Psoas muscle (tissue), 8 donors: ENCODE results near the gene MUC22. TPM values are rescaled to one million over a fixed set of nuclear protein-coding genes. Genes with fewer than 3 reads are reported as not detected.

Source experiments
- ATAC-seq, 4 donors: fragments of 200-7000 bp; cut with Tn5 transposase; one replicate each; pipeline ENCODE4 v1.9.1; 2020; ENCODE audit warnings: moderate library complexity in 3 of 4, mild to moderate bottlenecking in 2 of 4
- DNase-seq, 2 donors: peaks; one replicate each; pipeline ENCODE4 v3.0.0-alpha.2; 2020
- H3K27ac ChIP-seq: fragments of 200-600 bp; one replicate; pipeline ENCODE4 v1.8.0; 2022
- H3K27me3 ChIP-seq, 3 donors: fragments of 200-600 bp in 1 of 3; one replicate each; pipeline versions ENCODE4 v1.6.1 to v1.8.0; 2013 to 2022; ENCODE audit warnings: low read length in 2 of 3, mild to moderate bottlenecking in 2 of 3, moderate library complexity in 1 of 3; ENCODE audit not compliant: insufficient read depth in 3 of 3
- H3K36me3 ChIP-seq, 2 donors: fragments of 200-600 bp in 1 of 2; one replicate each; pipeline versions ENCODE4 v1.6.1 to v1.8.0; 2013 to 2022; ENCODE audit warnings: low read depth in 1 of 2, mild to moderate bottlenecking in 1 of 2, moderate library complexity in 1 of 2; ENCODE audit not compliant: insufficient read depth in 1 of 2
- H3K4me1 ChIP-seq: fragments of 200-600 bp; one replicate; pipeline ENCODE4 v1.8.0; 2022
- H3K4me3 ChIP-seq: fragments of 200-600 bp; one replicate; pipeline ENCODE4 v1.8.0; 2022; ENCODE audit warnings: mild to moderate bottlenecking
- H3K9me3 ChIP-seq: fragments of 200-600 bp; one replicate; pipeline ENCODE4 v1.8.0; 2022
- CTCF ChIP-seq: fragments of 200-600 bp; IDR thresholded peaks from one replicate; pipeline ENCODE4 v1.8.0; 2022; ENCODE audit warnings: antibody characterized with exemption
- WGBS, 3 donors: extraction: QIAGEN DNeasy Blood & Tissue Kit; methylation state at CpG; one replicate each; pipeline versions ENCODE4 v1.1.6 to v1.1.7; 2013; 5-methylcytosine and 5-hydroxymethylcytosine counted together
- intact Hi-C, 2 donors: fragments of 100-400 bp; cut with DNase I; formaldehyde crosslinking; loops; one replicate each; pipeline versions ENCODE4 v1.11.0 to v1.14.2; 2022
- polyA plus RNA-seq, 3 donors: library from polyadenylated mRNA; stranded (reverse); fragments of 200-250 nt; gene quantifications; one replicate each; pipeline ENCODE4 v1.2.3, GENCODE V29; 2013
- total RNA-seq, 4 donors: library from RNA; stranded (reverse); fragmentation: NEBNext Ultra II Directional in 2 of 4; extraction: Animal tissue kit (Norgen Biotek cat#: 25700) in 2 of 4; gene quantifications; one replicate each; pipeline versions ENCODE4 v1.2.1 to v1.2.4, GENCODE V29; 2021 to 2023
- donor health status: healthy with polysubstance abuse.
- donor health status: DM: no; HTN: no; CAD: no; lungs with moderate emphysema.
- donor health status: Bipolar disorder and iron deficiency.
- donor health status: healthy.
- donor health status: DM: yes; HTN: yes; CAD: no.
- donor health status: DM: no; HTN: no; CAD: no.
- donor health status: DM: no; HTN: no; CAD: no.
- donor health status: DM: yes; HTN: yes; CAD: no.

MUC22 gene
- total and polyA plus RNA-seq, 7 donors = 0.04 to 0.38 (median 0.08) TPM; not detected in 2

- Histone ChIP-seq H3K27me3 (no peaks in the 10 kb centered on the region), H3K4me1 (no peaks in the 10 kb centered on the region), H3K4me3 (no peak overlapping the region), H3K9me3 (no peaks in the 10 kb centered on the region), H3K27ac (no peak overlapping the region), H3K36me3 (no peaks in the 10 kb centered on the region)
- intact Hi-C loops = loop anchor here in 1 of 2 donors (2.0 kb wide), 1 partner anchor 154 kb away; the partner anchor contains the start of gene VARS2
- DNase-seq = peak; percentile 75 to 81
- ATAC-seq = peak; percentile 85 to 95 (median 94)
- TF ChIP-seq CTCF = peak; percentile 86
- 48 to 54% (median 52%) methylated on average over 13 of the region's 13 CpGs for WGBS, 3 donors
These were observed 58.5 kb downstream of the MUC22 start for GRCh38 chr6:31068669-31069340.

GRCh38 chr6:31070711-31071197 lies 60.5 kb downstream of the MUC22 start:
- TF ChIP-seq CTCF = peak; percentile 31
- Histone ChIP-seq H3K4me1 (no peaks in the 10 kb centered on the region), H3K27ac (no peak overlapping the region), H3K9me3 (no peaks in the 10 kb centered on the region), H3K36me3 (no peaks in the 10 kb centered on the region), H3K4me3 (no peak overlapping the region), H3K27me3 (no peaks in the 10 kb centered on the region)
- intact Hi-C loops = no loop called here
- 52 to 69% (median 53%) methylated on average over 6 of the region's 6 CpGs for WGBS, 3 donors
- DNase-seq (no peak), ATAC-seq (peak; percentile 57 to 82 (median 74))

GRCh38 chr6:31074401-31074800 lies 64.1 kb downstream of the MUC22 start:
- no peaks in the 10 kb centered on the region for H3K36me3 ChIP-seq
- H3K4me3 ChIP-seq = no peak overlapping the region
- no peak for TF ChIP-seq CTCF
- no peaks in the 10 kb centered on the region for H3K4me1 ChIP-seq
- H3K27me3 ChIP-seq = no peaks in the 10 kb centered on the region
- no peak overlapping the region for H3K27ac ChIP-seq
- DNase-seq (no peak), ATAC-seq (no peak)
- WGBS, 3 donors = 80 to 84% (median 83%) methylated on average over 4 of the region's 4 CpGs
- H3K9me3 ChIP-seq = no peaks in the 10 kb centered on the region
- intact Hi-C loops = no loop called here

GRCh38 chr6:31075528-31075927 lies 65.3 kb downstream of the MUC22 start:
- H3K9me3 ChIP-seq = no peaks in the 10 kb centered on the region
- no peak overlapping the region for H3K27ac ChIP-seq
- no peak for TF ChIP-seq CTCF
- no peak for DNase-seq
- intact Hi-C loops = loop anchor here in 1 of 2 donors (5.0 kb wide), 1 partner anchor 248 kb away; no protein-coding TSS in a partner anchor
- no peaks in the 10 kb centered on the region for H3K27me3 ChIP-seq
- WGBS, 3 donors = 89 to 100% (median 98%) methylated on average over 1 of the region's 1 CpG
- H3K36me3 ChIP-seq = no peaks in the 10 kb centered on the region
- ATAC-seq = no peak
- H3K4me1 ChIP-seq = no peaks in the 10 kb centered on the region
- no peak overlapping the region for H3K4me3 ChIP-seq
